ENCODE results near the gene GPATCH4.

Gene GPATCH4

GRCh38 chr1:156544592-156545102 is 56.6 kb downstream of the GPATCH4 start:
- DNase-seq, result no peak

Data from fibroblast of skin of right quadriceps (primary cell).